Superior temporal gyrus (tissue), 1 donor: Measurements from ENCODE around the gene CNNM2.

Source experiments
- DNase-seq: peaks from one replicate; pipeline ENCODE4 v3.0.0-alpha.2; 2016; ENCODE audit errors: extremely low spot score

Gene CNNM2

GRCh38 chr10:103072891-103073290 is 154.8 kb downstream of the CNNM2 start:
- DNase-seq: no peak

GRCh38 chr10:103077020-103077419 is 158.9 kb downstream of the CNNM2 start:
- no peak for DNase-seq

- no peak for DNase-seq
These were observed 159.6 kb downstream of the CNNM2 start for GRCh38 chr10:103077491-103078308.

- no peak for DNase-seq
These were observed 160.2 kb downstream of the CNNM2 start for GRCh38 chr10:103078309-103078615.

- DNase-seq: no peak
These were observed 160.6 kb downstream of the CNNM2 start for GRCh38 chr10:103078676-103079075.

- no peak for DNase-seq
These were observed 161.0 kb downstream of the CNNM2 start for GRCh38 chr10:103079100-103079499.

- no peak for DNase-seq
These were observed 161.9 kb downstream of the CNNM2 start for GRCh38 chr10:103079946-103080345.

- DNase-seq: no peak
These were observed 162.9 kb downstream of the CNNM2 start for GRCh38 chr10:103080891-103081581.

- no peak for DNase-seq
These were observed 164.6 kb downstream of the CNNM2 start for GRCh38 chr10:103082683-103083082.

GRCh38 chr10:103083266-103083976 is 165.3 kb downstream of the CNNM2 start:
- DNase-seq: peak; percentile 77

- DNase-seq: no peak
These were observed 165.9 kb downstream of the CNNM2 start for GRCh38 chr10:103083977-103084320.

GRCh38 chr10:103086261-103086660 is 168.2 kb downstream of the CNNM2 start:
- no peak for DNase-seq

- no peak for DNase-seq
These were observed 168.7 kb downstream of the CNNM2 start for GRCh38 chr10:103086799-103087198.

- no peak for DNase-seq
These were observed 171.4 kb downstream of the CNNM2 start for GRCh38 chr10:103089493-103089892.

GRCh38 chr10:103090911-103091310 is 172.8 kb downstream of the CNNM2 start:
- DNase-seq: no peak

GRCh38 chr10:103095005-103095404 is 176.9 kb downstream of the CNNM2 start:
- DNase-seq: no peak

- no peak for DNase-seq
These were observed 178.0 kb downstream of the CNNM2 start for GRCh38 chr10:103096130-103096529.

- no peak for DNase-seq
These were observed 180.1 kb downstream of the CNNM2 start for GRCh38 chr10:103098240-103098639.

- no peak for DNase-seq
These were observed 182.5 kb downstream of the CNNM2 start for GRCh38 chr10:103100620-103101019.

- no peak for DNase-seq
These were observed 184.1 kb downstream of the CNNM2 start for GRCh38 chr10:103102195-103102594.

GRCh38 chr10:103103989-103104388 is 185.9 kb downstream of the CNNM2 start:
- DNase-seq: no peak

- no peak for DNase-seq
These were observed 186.6 kb downstream of the CNNM2 start for GRCh38 chr10:103104721-103105120.

GRCh38 chr10:103105462-103105861 is 187.4 kb downstream of the CNNM2 start:
- no peak for DNase-seq
